H1 (cell line): ENCODE results near the gene UBXN1. TPM values are rescaled to one million over a fixed set of nuclear protein-coding genes. Genes with fewer than 3 reads are reported as not detected.

Source experiments
- CTCF ChIA-PET: fragments of 300-600 bp; sonication (Branson Sonifier 250); formaldehyde crosslinking; loops from one replicate; lab custom pipeline; 2021; ENCODE audit not compliant: partially characterized antibody; lab: Charles Lee
- POLR2A ChIA-PET: fragments of 300-600 bp; sonication (Branson Sonifier 250); formaldehyde crosslinking; loops from one replicate; lab custom pipeline; 2021; ENCODE audit warnings: inconsistent platforms; ENCODE audit not compliant: partially characterized antibody; lab: Charles Lee
- DNase-seq, 2 experiments: peaks; one replicate each; pipeline versions ENCODE4 v3.0.0 to v3.0.0-alpha.2; 2010 to 2022; ENCODE audit warnings: low spot score in 2 of 2, low read depth in 1 of 2, mixed read lengths in 1 of 2
- FAIRE-seq: peaks from 2 replicates; lab custom pipeline; 2011; peaks lifted over from hg19 to GRCh38; lab: Jason Lieb, UNC
- H2AFZ ChIP-seq: 2 replicates; pipeline ENCODE4 v1.8.1; 2012; ENCODE audit warnings: low read length, inconsistent platforms
- H2AK5ac ChIP-seq: 2 replicates; pipeline ENCODE4 v1.6.1; 2013; ENCODE audit warnings: low read depth, low read length
- H2BK120ac ChIP-seq: replicated peaks from 2 replicates; pipeline ENCODE3; 2013; ENCODE audit warnings: low read depth, low read length, inconsistent platforms
- H2BK12ac ChIP-seq: 2 replicates; pipeline ENCODE4 v1.6.1; 2013; ENCODE audit warnings: low read depth, low read length
- H2BK15ac ChIP-seq: 2 replicates; pipeline ENCODE4 v1.6.1; 2013; ENCODE audit warnings: low read length
- H2BK20ac ChIP-seq: 2 replicates; pipeline ENCODE4 v1.6.1; 2013; ENCODE audit warnings: low read length
- H2BK5ac ChIP-seq: 2 replicates; pipeline ENCODE4 v1.6.1; 2013; ENCODE audit warnings: low read depth, low read length
- H3K14ac ChIP-seq: 2 replicates; pipeline ENCODE4 v1.6.1; 2013; ENCODE audit warnings: inconsistent platforms; ENCODE audit not compliant: insufficient read length
- H3K18ac ChIP-seq: 2 replicates; pipeline ENCODE4 v1.6.1; 2013; ENCODE audit warnings: low read length; ENCODE audit errors: extremely low read depth
- H3K23ac ChIP-seq: 2 replicates; pipeline ENCODE4 v1.6.1; 2013; ENCODE audit warnings: inconsistent platforms; ENCODE audit not compliant: insufficient read length
- H3K23me2 ChIP-seq: 2 replicates; pipeline ENCODE4 v1.6.1; 2013; ENCODE audit warnings: low read depth, low read length
- H3K27ac ChIP-seq: 2 replicates; pipeline ENCODE4 v1.6.1; 2011; ENCODE audit warnings: low read depth, low read length, inconsistent platforms
- H3K27me3 ChIP-seq, 4 experiments: replicated peaks in 1 of 4; 1 replicate in 1 of 4; 2 replicates in 3 of 4; pipeline versions ENCODE4 v1.6.1 to v1.8.1; 2011 to 2013; ENCODE audit warnings: low read length in 3 of 4, mild to moderate bottlenecking in 3 of 4, inconsistent platforms in 2 of 4, mixed read lengths in 2 of 4, moderate library complexity in 1 of 4; ENCODE audit not compliant: control insufficient read depth in 3 of 4, insufficient read depth in 3 of 4; ENCODE audit errors: extremely low read depth in 1 of 4
- H3K36me3 ChIP-seq, 4 experiments: 2 replicates each; pipeline versions ENCODE4 v1.6.1 to v1.8.1; 2011 to 2013; ENCODE audit warnings: mild to moderate bottlenecking in 4 of 4, low read length in 3 of 4, moderate library complexity in 2 of 4, control low read depth in 1 of 4, inconsistent platforms in 1 of 4; ENCODE audit not compliant: insufficient read depth in 4 of 4, control insufficient read depth in 2 of 4
- H3K4ac ChIP-seq: replicated peaks from 2 replicates; pipeline ENCODE3; 2013; ENCODE audit warnings: low read length, low read depth, mixed read lengths, inconsistent platforms; ENCODE audit not compliant: insufficient read length
- H3K4me1 ChIP-seq, 4 experiments: replicated peaks in 1 of 4; 1 replicate in 1 of 4; 2 replicates in 3 of 4; pipeline versions ENCODE4 v1.6.1 to v1.8.1; 2011 to 2013; ENCODE audit warnings: low read length in 3 of 4, inconsistent platforms in 2 of 4, mixed read lengths in 1 of 4; ENCODE audit not compliant: insufficient read depth in 4 of 4, control insufficient read depth in 3 of 4
- H3K4me2 ChIP-seq, 2 experiments: 2 replicates each; pipeline versions ENCODE4 v1.6.1 to v1.8.1; 2011 to 2013; ENCODE audit warnings: low read depth in 2 of 2, low read length in 2 of 2, control low read depth in 1 of 2, inconsistent platforms in 1 of 2, mild to moderate bottlenecking in 1 of 2; ENCODE audit not compliant: insufficient read depth in 1 of 2
- H3K4me3 ChIP-seq, 4 experiments: fragments of 200-600, 300-600 bp in 1 of 4; sonication (generic), shearing (Covaris generic), sonication (Bioruptor Twin) in 1 of 4; 2 replicates each; pipeline versions ENCODE4 v1.5.1 to v1.8.1; 2011 to 2016; ENCODE audit warnings: low read length in 4 of 4, low read depth in 3 of 4, control low read depth in 2 of 4, inconsistent platforms in 2 of 4, mild to moderate bottlenecking in 2 of 4, mixed read lengths in 1 of 4, moderate library complexity in 1 of 4; ENCODE audit not compliant: insufficient read depth in 2 of 4; ENCODE audit errors: extremely low read depth in 1 of 4
- H3K56ac ChIP-seq: replicated peaks from 2 replicates; pipeline ENCODE3; 2013; ENCODE audit warnings: low read depth, mild to moderate bottlenecking, mixed read lengths, low read length, inconsistent platforms; ENCODE audit not compliant: insufficient read length
- H3K79me1 ChIP-seq: 2 replicates; pipeline ENCODE4 v1.6.1; 2013; ENCODE audit warnings: low read depth, low read length, control low read depth
- H3K79me2 ChIP-seq, 2 experiments: 2 replicates each; pipeline versions ENCODE4 v1.6.1 to v1.8.1; 2012 to 2013; ENCODE audit warnings: low read length in 2 of 2, mild to moderate bottlenecking in 2 of 2, inconsistent platforms in 1 of 2; ENCODE audit not compliant: insufficient read depth in 2 of 2, control insufficient read depth in 1 of 2
- H3K9ac ChIP-seq, 4 experiments: replicated peaks in 1 of 4; 1 replicate in 1 of 4; 2 replicates in 3 of 4; pipeline versions ENCODE4 v1.6.1 to v1.8.1; 2011 to 2013; ENCODE audit warnings: low read depth in 3 of 4, low read length in 3 of 4, control low read depth in 2 of 4, mild to moderate bottlenecking in 2 of 4, moderate library complexity in 2 of 4, inconsistent platforms in 1 of 4; ENCODE audit errors: extremely low read depth in 1 of 4
- H3K9me3 ChIP-seq, 2 experiments: 2 replicates each; pipeline versions ENCODE4 v1.6.1 to v1.8.1; 2012 to 2013; ENCODE audit warnings: mild to moderate bottlenecking in 2 of 2, moderate library complexity in 2 of 2, control low read depth in 1 of 2, inconsistent platforms in 1 of 2, low read depth in 1 of 2, low read length in 1 of 2, mixed read lengths in 1 of 2; ENCODE audit not compliant: insufficient read depth in 2 of 2
- H4K20me1 ChIP-seq, 2 experiments: replicated peaks in 1 of 2; 2 replicates each; pipeline versions ENCODE3 to v1.8.1; 2011 to 2013; ENCODE audit warnings: inconsistent platforms in 2 of 2, low read length in 2 of 2, mild to moderate bottlenecking in 1 of 2; ENCODE audit not compliant: insufficient read depth in 2 of 2, control insufficient read depth in 1 of 2
- H4K5ac ChIP-seq: 2 replicates; pipeline ENCODE4 v1.6.1; 2013; ENCODE audit warnings: low read length, low read depth, mixed read lengths, inconsistent platforms; ENCODE audit not compliant: insufficient read length
- H4K8ac ChIP-seq: 2 replicates; pipeline ENCODE4 v1.8.0; 2013; ENCODE audit warnings: mild to moderate bottlenecking, moderate library complexity, low read length, inconsistent platforms; ENCODE audit not compliant: insufficient read depth; ENCODE audit errors: extremely low read depth
- H4K91ac ChIP-seq: replicated peaks from 2 replicates; pipeline ENCODE3; 2013; ENCODE audit warnings: low read length, mixed read lengths, inconsistent platforms; ENCODE audit not compliant: insufficient read length
- BACH1 ChIP-seq: IDR thresholded peaks from 2 replicates; pipeline ENCODE4 v1.6.1; 2012; ENCODE audit warnings: low read length, improper control_type of control experiment
- KDM4A ChIP-seq: IDR thresholded peaks from one replicate; pipeline ENCODE4 v1.7.1; 2012; ENCODE audit warnings: low read depth, mild to moderate bottlenecking, moderate library complexity, low read length, inconsistent platforms; ENCODE audit not compliant: severe bottlenecking
- KDM5A ChIP-seq: fragments of 200-600 bp; IDR thresholded peaks from 2 replicates; pipeline ENCODE4 v1.7.1; 2012; ENCODE audit warnings: mild to moderate bottlenecking, low read length, inconsistent platforms, mixed read lengths
- RFX5 ChIP-seq: IDR thresholded peaks from 2 replicates; pipeline ENCODE4 v1.6.1; 2011; ENCODE audit warnings: low read depth, low read length, improper control_type of control experiment, borderline replicate concordance
- RNF2 ChIP-seq: fragments of 200-900, 300-1000 bp; sonication (generic); IDR thresholded peaks from 2 replicates; pipeline ENCODE4 v1.7.1; 2016; ENCODE audit warnings: borderline replicate concordance, low read depth, mild to moderate bottlenecking, antibody characterized with exemption, low read length; ENCODE audit not compliant: poor library complexity, severe bottlenecking; ENCODE audit errors: missing control alignments
- SIN3A ChIP-seq, 2 experiments: IDR thresholded peaks in 1 of 2; conservative IDR thresholded peaks in 1 of 2; 2 replicates each; pipeline ENCODE4 v1.6.1; 2011 to 2012; ENCODE audit warnings: low read length in 2 of 2, improper control_type of control experiment in 1 of 2, low read depth in 1 of 2, mild to moderate bottlenecking in 1 of 2
- SP1 ChIP-seq: IDR thresholded peaks from 2 replicates; pipeline ENCODE4 v1.6.1; 2011; ENCODE audit warnings: low read depth, low read length
- SP4 ChIP-seq: IDR thresholded peaks from 2 replicates; pipeline ENCODE4 v1.6.1; 2012; ENCODE audit warnings: low read length, inconsistent platforms
- SRF ChIP-seq: IDR thresholded peaks from 2 replicates; pipeline ENCODE4 v1.6.1; 2011; ENCODE audit warnings: mild to moderate bottlenecking, low read depth, low read length, moderate library complexity
- WGBS, 2 experiments: shearing (Covaris generic) in 1 of 2; methylation state at CpG; one replicate each; pipeline versions ENCODE4 v1.1.6 to v1.1.7; 2013 to 2015; ENCODE audit warnings: low lambda C conversion rate in 2 of 2, mixed read lengths in 2 of 2, inconsistent platforms in 1 of 2, low coverage in 1 of 2, missing lambda C conversion rate in 1 of 2; ENCODE audit not compliant: insufficient replicate concordance in 2 of 2, insufficient coverage in 1 of 2, insufficient read length in 1 of 2; ENCODE audit errors: extremely low coverage in 1 of 2, missing lambda C conversion rate in 1 of 2; 5-methylcytosine and 5-hydroxymethylcytosine counted together
- polyA plus RNA-seq, 7 experiments: library from polyadenylated mRNA; depleted of rRNA in 3 of 7; stranded (reverse) in 5 of 7; unstranded in 2 of 7; fragments of >200 nt in 5 of 7; fragments of 200-250 nt in 2 of 7; gene quantifications; 1 replicate in 5 of 7; 2 replicates in 1 of 7; 4 replicates in 1 of 7; pipeline versions ENCODE4 v1.2.1 to v1.2.3, GENCODE V29; 2011 to 2013; ENCODE audit warnings: missing spikeins in 2 of 7, mixed read lengths in 2 of 7
- total RNA-seq: library from RNA; stranded (reverse); fragmentation: NEBNext Ultra II Directional; extraction: Animal tissue kit (Norgen Biotek cat#: 25700); gene quantifications from 2 replicates; pipeline ENCODE4 v1.2.1, GENCODE V29; 2021
- TF ChIP-seq, protein P1 (sequence below): IDR thresholded peaks from 2 replicates; pipeline ENCODE4 v1.6.1; 2012; ENCODE audit warnings: low read length, inconsistent platforms

Gene UBXN1
- total and polyA plus RNA-seq, 2 of the 8 experiments (the other 6 are each of a cell fraction or from before 2014, with no cell fraction given) = 78.6 to 114 TPM

DNA sequence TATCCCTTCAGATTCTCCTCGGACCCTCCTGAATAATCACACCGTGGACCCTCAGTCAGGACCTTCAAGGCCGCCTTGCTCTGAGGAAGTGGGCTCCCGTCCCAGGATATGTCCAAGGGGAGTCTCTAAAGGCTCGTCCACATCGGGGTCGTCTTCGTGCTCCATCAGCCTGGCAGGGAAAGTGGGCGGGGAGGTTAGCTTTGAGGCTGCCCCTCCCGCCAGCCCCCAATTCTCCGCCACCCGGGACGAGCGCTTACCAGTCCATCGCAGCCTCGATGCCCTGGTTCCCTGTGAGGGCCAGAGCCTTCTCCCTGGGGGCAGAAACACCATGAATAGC, 472 bp downstream of the UBXN1 start:
- Histone ChIP-seq H2AK5ac (no peak overlapping the region), H3K56ac (peak overlapping the region; percentile 40), H3K4me1 (peaks cover 2 to 8% (median 4%) of the 10 kb centered on the region in 4 experiments; a peak in 4 of 7 replicates), H3K4me2 (peak overlapping the region; percentile 74 to 86), H3K9ac (peak overlapping the region; percentile 55 to 90 (median 88)), H2AFZ (no peak overlapping the region), H2BK12ac (no peak overlapping the region), H3K23ac (no peak overlapping the region), H4K5ac (no peak overlapping the region), H3K4ac (no peak overlapping the region), H2BK15ac (no peak overlapping the region), H2BK20ac (no peak overlapping the region), H4K20me1 (peaks cover 0 to 1% of the 10 kb centered on the region in 2 experiments), H3K23me2 (peaks cover 3% of the 10 kb centered on the region; the same call in 1 of the 2 replicates), H3K36me3 (peaks cover 5 to 22% (median 9%) of the 10 kb centered on the region in 4 experiments; a peak in 5 of 8 replicates), H3K18ac (peak overlapping the region; percentile 75; the same call in 1 of the 2 replicates), H4K91ac (no peak overlapping the region), H2BK5ac (peak overlapping the region; percentile 91), H2BK120ac (no peak overlapping the region), H3K79me1 (peaks cover 2% of the 10 kb centered on the region), H3K79me2 (peaks cover 0 to 19% of the 10 kb centered on the region in 2 experiments; a peak in 2 of 4 replicates), H3K14ac (no peak overlapping the region), H3K27me3 (no peaks in the 10 kb centered on the region), H3K27ac (peak overlapping the region; percentile 68), H3K9me3 (no peaks in the 10 kb centered on the region), H4K8ac (peak overlapping the region; percentile 74; the same call in 1 of the 2 replicates)
- DNase-seq = no peak
- POLR2A ChIA-PET = interaction anchor here (0.6 to 61.4 kb wide), 5 partner anchors 13 to 123 kb away, joined by 3 to 2041 read pairs (median 4); partner anchors contain the start of genes BSCL2, C11orf98, CSKMT and GANAB
- 12% methylated on average over 9 of the region's 16 CpGs; no CpG with 5 or more reads in 1 of the 2 experiments for WGBS, 2 experiments
- CTCF ChIA-PET = interaction anchor here (8.2 kb wide), 1 partner anchor 16 kb away, joined by 114 read pairs; the partner anchor contains the start of gene LRRN4CL
- no peak for FAIRE-seq
- TF ChIP-seq KDM4A (no peak), SP1 (no peak), RFX5 (no peak), RNF2 (no peak), KDM5A (no peak), SRF (no peak), BACH1 (no peak), SP4 (no peak), SIN3A (conservative IDR thresholded peaks at IDR 0.05 in 1 of 2, IDR thresholded peaks at IDR 0.05 in 1 of 2; ENCODE audit: low read depth in 1 of 2, low read length in 2 of 2) (no peak)
- TF ChIP-seq, protein P1, sequence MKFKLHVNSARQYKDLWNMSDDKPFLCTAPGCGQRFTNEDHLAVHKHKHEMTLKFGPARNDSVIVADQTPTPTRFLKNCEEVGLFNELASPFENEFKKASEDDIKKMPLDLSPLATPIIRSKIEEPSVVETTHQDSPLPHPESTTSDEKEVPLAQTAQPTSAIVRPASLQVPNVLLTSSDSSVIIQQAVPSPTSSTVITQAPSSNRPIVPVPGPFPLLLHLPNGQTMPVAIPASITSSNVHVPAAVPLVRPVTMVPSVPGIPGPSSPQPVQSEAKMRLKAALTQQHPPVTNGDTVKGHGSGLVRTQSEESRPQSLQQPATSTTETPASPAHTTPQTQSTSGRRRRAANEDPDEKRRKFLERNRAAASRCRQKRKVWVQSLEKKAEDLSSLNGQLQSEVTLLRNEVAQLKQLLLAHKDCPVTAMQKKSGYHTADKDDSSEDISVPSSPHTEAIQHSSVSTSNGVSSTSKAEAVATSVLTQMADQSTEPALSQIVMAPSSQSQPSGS = no peak
- TF ChIP-seq, all 59 proteins: peak for 0
- peak overlapping the region; percentile 78 to 98 (median 88) for H3K4me3 ChIP-seq
